Measurements from ENCODE around the gene ILF3. TPM values are rescaled to one million over a fixed set of nuclear protein-coding genes. Genes with fewer than 3 reads are reported as not detected.

ILF3 gene
- total and polyA plus RNA-seq, 11 donors, result 45.7 to 140 (median 110) TPM

DNA sequence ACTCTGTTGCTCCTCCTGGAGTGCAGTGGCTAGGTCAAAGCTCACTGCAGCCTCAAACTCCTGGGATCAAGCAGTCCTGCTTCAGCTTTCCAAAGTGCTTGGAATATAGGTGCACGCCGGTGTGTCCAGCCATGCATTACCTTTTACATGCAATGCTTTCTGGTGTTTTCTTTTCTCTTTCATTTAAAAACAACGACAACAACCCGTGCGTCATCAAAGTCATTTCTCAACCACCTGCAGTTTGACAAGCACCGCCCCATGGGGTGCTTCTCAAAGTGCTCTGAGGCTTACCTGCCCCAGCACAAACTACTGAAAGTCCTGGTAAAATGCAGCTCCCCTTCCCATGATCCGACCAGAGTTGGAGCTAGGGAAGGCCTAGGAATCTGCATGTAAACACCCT lies 54.1 kb downstream of the ILF3 start:
- intact Hi-C loops (cut with DNase I), result no loop called here
- no peak for ATAC-seq
- TF ChIP-seq POLR2A (IDR thresholded peaks at IDR 0.05), result no peak
- TF ChIP-seq, protein P1, sequence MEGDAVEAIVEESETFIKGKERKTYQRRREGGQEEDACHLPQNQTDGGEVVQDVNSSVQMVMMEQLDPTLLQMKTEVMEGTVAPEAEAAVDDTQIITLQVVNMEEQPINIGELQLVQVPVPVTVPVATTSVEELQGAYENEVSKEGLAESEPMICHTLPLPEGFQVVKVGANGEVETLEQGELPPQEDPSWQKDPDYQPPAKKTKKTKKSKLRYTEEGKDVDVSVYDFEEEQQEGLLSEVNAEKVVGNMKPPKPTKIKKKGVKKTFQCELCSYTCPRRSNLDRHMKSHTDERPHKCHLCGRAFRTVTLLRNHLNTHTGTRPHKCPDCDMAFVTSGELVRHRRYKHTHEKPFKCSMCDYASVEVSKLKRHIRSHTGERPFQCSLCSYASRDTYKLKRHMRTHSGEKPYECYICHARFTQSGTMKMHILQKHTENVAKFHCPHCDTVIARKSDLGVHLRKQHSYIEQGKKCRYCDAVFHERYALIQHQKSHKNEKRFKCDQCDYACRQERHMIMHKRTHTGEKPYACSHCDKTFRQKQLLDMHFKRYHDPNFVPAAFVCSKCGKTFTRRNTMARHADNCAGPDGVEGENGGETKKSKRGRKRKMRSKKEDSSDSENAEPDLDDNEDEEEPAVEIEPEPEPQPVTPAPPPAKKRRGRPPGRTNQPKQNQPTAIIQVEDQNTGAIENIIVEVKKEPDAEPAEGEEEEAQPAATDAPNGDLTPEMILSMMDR (IDR thresholded peaks at IDR 0.05), result no peak

DNA sequence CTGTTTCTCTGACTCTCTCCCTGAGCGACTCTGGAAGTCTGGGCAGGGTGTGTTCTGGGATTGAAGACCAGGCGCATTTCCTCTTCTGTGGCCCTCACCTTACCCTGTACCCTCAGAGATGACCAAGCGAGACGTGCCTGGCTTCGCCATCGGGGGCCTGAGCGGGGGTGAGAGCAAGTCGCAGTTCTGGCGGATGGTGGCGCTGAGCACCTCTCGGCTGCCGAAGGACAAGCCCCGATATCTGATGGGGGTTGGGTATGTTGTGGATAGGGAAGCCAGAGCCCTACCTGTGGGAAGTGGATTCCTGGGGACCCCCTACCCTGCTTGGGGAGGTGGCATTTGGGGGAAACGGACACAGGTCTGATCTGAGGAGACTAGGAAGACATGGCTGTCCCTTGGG lies 57.9 kb downstream of the ILF3 start:
- no peak overlapping the region for H3K27ac ChIP-seq
- DNase-seq (no peak), ATAC-seq (no peak)
- H3K27me3 ChIP-seq, result no peaks in the 10 kb centered on the region
- H3K36me3 ChIP-seq, result peaks cover 0 to 40% (median 21%) of the 10 kb centered on the region in 9 donors
- no peak for TF ChIP-seq POLR2A (IDR thresholded peaks at IDR 0.05)
- TF ChIP-seq, protein P1 (IDR thresholded peaks at IDR 0.05), result no peak
- intact Hi-C loops (cut with DNase I), result loop anchor here in 2 of 10 donors (10.0 kb wide), 1 partner anchor 153 kb away; no protein-coding TSS in a partner anchor
- peaks cover 0 to 5% (median 3%) of the 10 kb centered on the region in 12 donors for H3K4me1 ChIP-seq
- no peaks in the 10 kb centered on the region for H3K9me3 ChIP-seq
- WGBS, 4 donors, result 66 to 82% (median 74%) methylated on average over 14 of the region's 14 CpGs
- no peak overlapping the region for H3K4me3 ChIP-seq

More for the DNA sequence above, 54.1 kb downstream of the ILF3 start:
- no peaks in the 10 kb centered on the region for H3K27me3 ChIP-seq
- H3K4me3 ChIP-seq, result no peak overlapping the region
- H3K9me3 ChIP-seq, result no peaks in the 10 kb centered on the region
- peaks cover 0 to 35% (median 17%) of the 10 kb centered on the region in 9 donors for H3K36me3 ChIP-seq
- no peaks in the 10 kb centered on the region for H3K4me1 ChIP-seq
- WGBS, 4 donors, result 92 to 96% (median 93%) methylated on average over 7 of the region's 7 CpGs
- DNase-seq, result no peak
- no peak overlapping the region for H3K27ac ChIP-seq

DNA sequence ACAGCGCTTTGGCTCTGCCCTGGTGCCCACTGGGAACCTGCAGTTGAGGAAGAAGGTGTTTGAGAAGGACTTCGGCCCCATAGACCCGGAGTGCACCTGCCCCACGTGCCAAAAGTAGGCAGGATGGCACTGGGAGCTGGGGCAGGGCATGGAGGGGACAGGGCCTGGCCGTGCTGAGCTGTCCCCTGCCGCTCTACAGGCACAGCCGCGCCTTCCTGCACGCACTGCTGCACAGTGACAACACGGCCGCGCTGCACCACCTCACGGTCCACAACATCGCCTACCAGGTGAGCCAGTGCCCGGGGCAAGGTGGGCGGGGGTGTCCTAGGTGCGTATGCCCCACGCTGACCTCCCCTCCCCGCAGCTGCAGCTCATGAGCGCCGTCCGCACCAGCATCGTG lies 58.6 kb downstream of the ILF3 start:
- Histone ChIP-seq H3K36me3 (peaks cover 0 to 40% (median 18%) of the 10 kb centered on the region in 9 donors), H3K27ac (no peak overlapping the region), H3K4me1 (peaks cover 0 to 7% (median 4%) of the 10 kb centered on the region in 12 donors), H3K9me3 (no peaks in the 10 kb centered on the region), H3K4me3 (no peak overlapping the region), H3K27me3 (no peaks in the 10 kb centered on the region)
- intact Hi-C loops (cut with DNase I), result loop anchor here in 2 of 10 donors (10.0 kb wide), 1 partner anchor 152 kb away; no protein-coding TSS in a partner anchor
- WGBS, 4 donors, result 89 to 93% (median 91%) methylated on average over 10 to 23 of the region's 23 CpGs
- ATAC-seq (no peak), DNase-seq (no peak)
- no peak for TF ChIP-seq POLR2A (IDR thresholded peaks at IDR 0.05)
- TF ChIP-seq, protein P1 (IDR thresholded peaks at IDR 0.05), result no peak

DNA sequence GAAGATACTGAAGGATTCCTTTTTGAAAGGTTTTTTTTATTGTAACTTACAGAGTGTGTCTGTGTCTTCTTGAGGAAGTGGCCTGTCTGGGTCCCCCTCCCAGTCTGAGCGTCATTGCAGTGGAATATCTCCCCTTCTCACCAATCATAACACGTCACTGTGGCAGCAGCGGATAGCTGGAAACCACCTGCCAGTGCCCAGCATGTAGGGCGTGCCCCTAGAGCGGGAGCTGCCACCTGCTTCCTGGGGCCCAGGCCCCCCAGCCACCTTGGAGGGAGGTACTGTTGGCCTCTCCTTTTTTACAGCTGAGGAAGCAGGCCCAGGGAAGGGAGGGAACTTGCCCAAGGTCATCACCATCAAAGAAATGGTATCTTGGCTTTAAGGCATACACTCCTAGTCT lies 59.2 kb downstream of the ILF3 start:
- Histone ChIP-seq H3K36me3 (peaks cover 0 to 35% (median 15%) of the 10 kb centered on the region in 9 donors), H3K27ac (no peak overlapping the region), H3K4me1 (peaks cover 0 to 7% (median 4%) of the 10 kb centered on the region in 12 donors), H3K27me3 (no peaks in the 10 kb centered on the region), H3K9me3 (no peaks in the 10 kb centered on the region), H3K4me3 (no peak overlapping the region)
- ATAC-seq (no peak), DNase-seq (no peak)
- TF ChIP-seq, protein P1 (IDR thresholded peaks at IDR 0.05), result no peak
- no peak for TF ChIP-seq POLR2A (IDR thresholded peaks at IDR 0.05)
- WGBS, 4 donors, result 83 to 90% (median 87%) methylated on average over 5 of the region's 5 CpGs
- intact Hi-C loops (cut with DNase I), result loop anchor here in 2 of 10 donors (10.0 kb wide), 1 partner anchor 151 kb away; no protein-coding TSS in a partner anchor
